GM12891 (cell line): Measurements from ENCODE around the gene SMYD3.

Experiments
- PAX5 ChIP-seq: IDR thresholded peaks from 2 replicates; pipeline ENCODE4 v1.6.1; 2011; ENCODE audit warnings: low read length, moderate library complexity, mild to moderate bottlenecking; ENCODE audit not compliant: insufficient read depth, severe bottlenecking
- POLR2A ChIP-seq: IDR thresholded peaks from 2 replicates; pipeline ENCODE4 v1.6.1; 2011; ENCODE audit warnings: low read depth, low read length, control low read depth
- POLR2AphosphoS5 ChIP-seq: IDR thresholded peaks from 2 replicates; pipeline ENCODE4 v1.6.1; 2011; ENCODE audit warnings: low read depth, low read length, control low read depth
- POU2F2 ChIP-seq: IDR thresholded peaks from 2 replicates; pipeline ENCODE4 v1.6.1; 2011; ENCODE audit warnings: low read depth, mild to moderate bottlenecking, control low read depth, low read length, moderate library complexity
- SPI1 ChIP-seq: IDR thresholded peaks from 2 replicates; pipeline ENCODE4 v1.6.1; 2011; ENCODE audit warnings: low read depth, low read length, control low read depth
- TAF1 ChIP-seq: IDR thresholded peaks from 2 replicates; pipeline ENCODE4 v1.6.1; 2011; ENCODE audit warnings: low read depth, low read length, control low read depth

- no peak for TF ChIP-seq POLR2A
- no peak for TF ChIP-seq TAF1
- TF ChIP-seq POLR2AphosphoS5, result no peak
- TF ChIP-seq PAX5, result no peak
- TF ChIP-seq SPI1, result no peak
- no peak for TF ChIP-seq POU2F2
Observed at GRCh38 chr1:246081856-246082668, 425.0 kb downstream of the SMYD3 start.
